Testis (tissue), 5 donors: ENCODE data around the gene COQ8B. TPM values are rescaled to one million over a fixed set of nuclear protein-coding genes. Genes with fewer than 3 reads are reported as not detected.
"Not testable (repeated sequence)": the region's sequence is repeated elsewhere in the genome, so short reads cannot be mapped to it uniquely, and the experiment has no call there.

Experiments used
- DNase-seq: peaks from one replicate; pipeline ENCODE4 v3.0.0-alpha.2; 2019
- H3K27ac ChIP-seq, 2 donors: fragments of 200-600 bp; sonication (generic); one replicate each; pipeline ENCODE4 v1.5.1; 2019
- H3K27me3 ChIP-seq: fragments of 200-600 bp; sonication (generic); one replicate; pipeline ENCODE4 v1.5.1; 2019
- H3K36me3 ChIP-seq: fragments of 200-600 bp; sonication (generic); one replicate; pipeline ENCODE4 v1.5.1; 2017; ENCODE audit warnings: low read depth; ENCODE audit errors: missing control alignments
- H3K4me1 ChIP-seq: fragments of 200-600 bp; sonication (generic); one replicate; pipeline ENCODE4 v1.5.1; 2019
- H3K4me3 ChIP-seq, 2 donors: fragments of 200-600 bp; sonication (generic); one replicate each; pipeline ENCODE4 v1.5.1; 2017 to 2019
- H3K9me3 ChIP-seq: fragments of 200-600 bp; sonication (generic); one replicate; pipeline ENCODE4 v1.5.1; 2017
- CTCF ChIP-seq, 3 experiments: fragments of 450-650 bp in 2 of 3; fragments of 200-600 bp in 1 of 3; sonication (generic) in 1 of 3; IDR thresholded peaks; one replicate each; pipeline ENCODE4 v1.5.1; 2016 to 2019; ENCODE audit warnings: antibody characterized with exemption in 3 of 3, mild to moderate bottlenecking in 2 of 3, moderate library complexity in 1 of 3
- POLR2A ChIP-seq: fragments of 450-650 bp; IDR thresholded peaks from one replicate; pipeline ENCODE4 v1.6.1; 2017; ENCODE audit warnings: antibody characterized with exemption, mild to moderate bottlenecking, moderate library complexity
- WGBS, 2 donors: methylation state at CpG; one replicate each; pipeline ENCODE4 v1.1.5; 2018; 5-methylcytosine and 5-hydroxymethylcytosine counted together
- intact Hi-C: fragments of 100-400 bp; cut with DNase I; formaldehyde crosslinking; loops from one replicate; pipeline ENCODE4 v1.15.1; 2023; ENCODE audit warnings: low total_unique reads
- long read RNA-seq, 2 donors: transcript quantifications; one replicate each; lab custom pipeline, GENCODE V29; 2026
- polyA plus RNA-seq: library from polyadenylated mRNA; stranded (reverse); fragments of 350-450 nt; fragmentation: Illumina TruSeq; extraction: RNeasy Lipid Tissue Mini Kit (QIAGEN cat#74804); gene quantifications from one replicate; pipeline ENCODE4 v1.2.3, GENCODE V29; 2014; ENCODE audit warnings: low read depth, low replicate concordance; ENCODE audit not compliant: insufficient read depth
- total RNA-seq, 2 donors: library from RNA; depleted of rRNA; stranded (reverse); fragments of >200 nt; gene quantifications; one replicate each; pipeline ENCODE4 v1.2.3, GENCODE V29; 2016

COQ8B gene
- 10 to 100 TPM; 56.6 to 71.7 TPM for total RNA-seq
- polyA plus RNA-seq = 43.8 TPM
- long read RNA-seq, donor 1, partial matches to known transcripts = 0 of 1 reads
- long read RNA-seq, donor 1, other reads (novel, unspliced or antisense) = 0 of 1 reads
- long read RNA-seq, donor 2, partial matches to known transcripts = 0 of 2 reads
- long read RNA-seq, donor 2, other reads (novel, unspliced or antisense) = 0 of 2 reads

- H3K36me3 ChIP-seq = no peaks in the 10 kb centered on the region
- peaks cover 47% of the 10 kb centered on the region for H3K4me1 ChIP-seq
- TF ChIP-seq CTCF (IDR thresholded peaks at IDR 0.05) (peak in 2 of 3 experiments; percentile 23 to 33), POLR2A (peak; percentile 94)
- WGBS, 2 donors = 0 to 1% methylated on average over 26 to 59 of the region's 76 CpGs
- peak; percentile 100 for DNase-seq
- peak within 1 kb of the TSS; percentile 73 to 87 for H3K4me3 ChIP-seq
- H3K9me3 ChIP-seq = no peaks in the 10 kb centered on the region
- intact Hi-C loops = loop anchor here (5.0 kb wide), 1 partner anchor 54 kb away; no protein-coding TSS in a partner anchor
- peak within 1 kb of the TSS; percentile 90 to 98 for H3K27ac ChIP-seq
- no peaks in the 10 kb centered on the region for H3K27me3 ChIP-seq
Measured at GRCh38 chr19:40716482-40717324, at the start of gene COQ8B, which contains the start of gene ITPKC. COQ8B (minus strand) TSS chr19:40716886; CDS start chr19:40714632, 2,254 bp downstream. ITPKC (plus strand) TSS chr19:40717112; CDS start chr19:40717136, 24 bp downstream.

- H3K4me1 ChIP-seq, H3K36me3 ChIP-seq, H3K9me3 ChIP-seq, H3K27me3 ChIP-seq, DNase-seq, H3K27ac ChIP-seq, H3K4me3 ChIP-seq, intact Hi-C loops: not testable (repeated sequence)
- WGBS, 2 donors = 93 to 96% methylated on average over 13 of the region's 13 CpGs
Measured at GRCh38 chr19:40766385-40766784, 49.7 kb upstream of the COQ8B start.

- Histone ChIP-seq H3K9me3 (no peaks in the 10 kb centered on the region), H3K27me3 (no peaks in the 10 kb centered on the region), H3K4me1 (no peaks in the 10 kb centered on the region), H3K4me3 (no peak overlapping the region), H3K36me3 (no peaks in the 10 kb centered on the region), H3K27ac (no peak overlapping the region)
- TF ChIP-seq POLR2A (no peak), CTCF (IDR thresholded peaks at IDR 0.05) (no peak)
- WGBS, 2 donors = 85 to 89% methylated on average over 9 to 10 of the region's 10 CpGs
- DNase-seq = no peak
- intact Hi-C loops = no loop called here
Measured at GRCh38 chr19:40763963-40764362, 47.3 kb upstream of the COQ8B start.

GRCh38 chr19:40763526-40763925, 46.8 kb upstream of the COQ8B start:
- TF ChIP-seq POLR2A = no peak
- no peak for TF ChIP-seq CTCF (IDR thresholded peaks at IDR 0.05)
- intact Hi-C loops = no loop called here
- Histone ChIP-seq H3K27ac (no peak overlapping the region), H3K9me3 (no peaks in the 10 kb centered on the region), H3K4me1 (no peaks in the 10 kb centered on the region), H3K36me3 (no peaks in the 10 kb centered on the region), H3K27me3 (no peaks in the 10 kb centered on the region), H3K4me3 (no peak overlapping the region)
- DNase-seq = no peak
- WGBS, 2 donors = 92 to 96% methylated on average over 6 to 7 of the region's 7 CpGs

- WGBS, 2 donors = 90 to 91% methylated on average over 17 of the region's 17 CpGs
- TF ChIP-seq POLR2A (no peak), CTCF (IDR thresholded peaks at IDR 0.05) (no peak)
- no peak for DNase-seq
- intact Hi-C loops = no loop called here
- H3K36me3 ChIP-seq = no peaks in the 10 kb centered on the region
- no peaks in the 10 kb centered on the region for H3K27me3 ChIP-seq
- H3K9me3 ChIP-seq = no peaks in the 10 kb centered on the region
- no peaks in the 10 kb centered on the region for H3K4me1 ChIP-seq
- no peak overlapping the region for H3K27ac ChIP-seq
- H3K4me3 ChIP-seq = no peak overlapping the region
Measured at GRCh38 chr19:40762754-40763470, 46.2 kb upstream of the COQ8B start.
